Measurements from ENCODE around the gene HK1. TPM values are rescaled to one million over a fixed set of nuclear protein-coding genes. Genes with fewer than 3 reads are reported as not detected.

The HK1 gene
- total RNA-seq, 1 experiment from 2014 or later, result 102 TPM

DNA sequence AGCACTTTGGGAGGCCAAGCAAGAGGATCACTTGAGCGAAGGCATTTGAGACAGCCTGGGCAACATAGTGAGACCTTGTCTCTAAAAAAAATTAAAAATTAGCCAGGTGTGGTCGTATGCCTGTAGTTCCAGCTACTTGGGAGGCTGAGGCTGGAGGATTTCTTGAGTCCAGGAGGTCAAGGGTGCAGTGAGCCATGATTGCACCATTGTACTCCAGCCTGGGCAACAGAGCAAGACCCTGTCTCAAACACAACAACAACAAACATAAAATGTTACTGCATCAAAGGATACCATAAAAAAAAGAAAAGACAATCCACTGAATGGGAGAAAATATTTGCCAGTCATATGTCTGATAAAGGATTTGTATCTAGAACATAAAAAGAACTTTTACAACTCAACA, 77.9 kb downstream of the HK1 start:
- in situ Hi-C loops (cut with HindIII; ENCODE audit: low pct_unique_long_range_greater_than_20kb, low sequenced_read_pairs), result no loop called here
- DNase-seq (ENCODE audit: low read depth), result no peak

DNA sequence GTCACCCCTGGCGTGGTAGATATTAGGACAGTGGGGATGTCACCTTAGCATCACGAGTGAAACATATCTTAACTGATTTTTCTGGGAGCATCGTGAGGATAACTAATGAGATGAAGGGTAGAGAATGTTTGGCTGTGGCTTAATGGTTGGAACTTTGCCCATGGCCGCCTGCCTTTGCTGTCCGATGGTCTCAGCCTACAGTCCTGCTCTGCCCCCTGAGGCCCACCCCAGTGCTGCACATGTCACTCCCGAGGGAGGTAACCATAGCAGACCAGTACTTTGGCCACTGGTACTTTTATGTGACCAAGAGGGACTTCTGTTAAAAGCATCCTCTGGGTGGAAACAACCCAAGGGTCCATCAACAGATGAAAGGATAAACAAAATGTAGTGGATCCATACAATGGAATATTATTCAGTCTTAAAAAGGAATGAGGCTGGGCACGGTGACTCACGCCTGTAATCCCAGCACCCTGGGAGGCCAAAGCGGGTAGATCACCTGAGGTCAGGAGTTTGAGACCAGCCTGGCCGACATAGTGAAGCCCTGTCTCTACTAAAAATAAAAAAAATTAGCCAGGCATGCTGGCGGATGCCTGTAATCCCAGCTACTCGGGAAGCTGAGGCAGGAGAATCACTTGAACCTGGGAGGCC, 80.0 kb downstream of the HK1 start:
- no peak for DNase-seq (ENCODE audit: low read depth)
- in situ Hi-C loops (cut with HindIII; ENCODE audit: low pct_unique_long_range_greater_than_20kb, low sequenced_read_pairs), result no loop called here

DNA sequence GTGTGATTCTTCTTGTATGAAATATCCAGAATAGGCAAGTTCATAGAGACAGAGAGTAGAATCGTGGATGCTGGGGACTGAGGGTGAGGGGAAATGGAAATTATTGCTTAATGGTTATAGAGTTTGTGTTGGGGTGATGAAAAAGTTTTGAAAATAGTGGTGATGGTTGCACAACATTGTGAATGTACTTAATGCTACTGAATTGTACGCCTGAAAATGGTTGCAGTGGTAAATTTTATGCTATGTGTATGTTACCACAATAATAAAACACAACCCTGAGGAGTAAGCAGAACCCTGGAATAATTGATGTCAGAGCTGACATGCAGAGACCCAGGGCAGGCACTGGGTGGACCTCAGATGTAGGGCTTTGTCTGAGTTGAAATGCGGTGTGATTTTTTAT, 80.9 kb downstream of the HK1 start:
- no peak for DNase-seq (ENCODE audit: low read depth)
- in situ Hi-C loops (cut with HindIII; ENCODE audit: low pct_unique_long_range_greater_than_20kb, low sequenced_read_pairs), result no loop called here

DNA sequence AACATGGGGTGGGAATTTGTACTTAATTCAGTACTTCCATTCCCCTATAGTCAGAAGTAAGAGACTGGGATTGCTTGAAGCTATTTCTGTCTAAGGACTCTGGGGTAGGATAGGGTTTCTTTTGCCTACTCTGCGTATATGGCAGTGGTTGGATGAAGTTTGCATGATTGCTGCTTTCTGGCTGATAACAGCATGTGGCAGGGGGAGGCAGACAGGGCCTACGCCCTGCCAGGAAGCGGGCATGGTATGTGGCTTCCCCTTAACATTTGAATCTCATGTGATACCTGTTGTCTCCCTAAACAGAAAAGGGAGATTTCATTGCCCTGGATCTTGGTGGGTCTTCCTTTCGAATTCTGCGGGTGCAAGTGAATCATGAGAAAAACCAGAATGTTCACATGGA, 81.3 kb downstream of the HK1 start:
- no peak for DNase-seq (ENCODE audit: low read depth)
- in situ Hi-C loops (cut with HindIII; ENCODE audit: low pct_unique_long_range_greater_than_20kb, low sequenced_read_pairs), result no loop called here

DNA sequence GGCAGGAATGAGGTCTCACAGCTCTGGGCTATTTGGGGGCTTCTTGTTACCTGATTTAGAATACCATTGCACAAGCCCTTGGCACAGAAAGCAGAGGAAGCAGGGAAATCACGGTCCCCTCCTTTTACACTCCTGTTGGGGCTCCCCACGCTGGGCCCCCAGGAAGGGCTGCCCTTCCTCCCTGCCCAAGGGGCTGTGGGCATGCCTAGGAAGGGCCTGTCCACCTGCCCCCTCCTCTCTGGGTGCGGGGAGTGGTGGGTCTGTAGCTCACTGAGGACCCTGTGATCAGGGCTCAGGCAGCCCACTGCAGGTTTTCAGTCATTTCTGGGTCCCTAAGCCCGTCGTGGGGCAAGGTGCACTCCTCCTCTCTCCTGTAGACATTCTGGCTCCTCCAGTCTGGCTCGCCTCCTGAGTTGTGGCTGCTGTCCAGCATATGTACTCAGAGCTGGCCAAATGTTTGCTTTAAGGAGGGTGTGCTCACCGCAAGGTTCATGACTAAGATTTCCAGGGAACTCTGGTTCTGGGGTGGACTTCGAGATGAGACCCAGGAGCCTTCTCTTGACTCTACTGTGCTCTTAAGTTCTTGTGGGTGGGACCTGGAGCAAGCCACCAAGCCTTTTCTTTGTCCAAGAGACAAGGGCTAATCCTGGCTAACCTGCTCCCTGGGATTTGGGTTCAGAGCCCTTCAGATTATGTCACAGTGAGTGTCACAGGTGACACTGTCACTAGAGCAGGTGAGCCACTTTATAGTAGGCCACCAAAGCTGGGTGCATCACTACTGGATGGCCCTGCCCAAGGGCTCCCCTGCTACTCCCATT, 82.4 kb downstream of the HK1 start:
- peak; percentile 77 for DNase-seq (ENCODE audit: low read depth)
- in situ Hi-C loops (cut with HindIII; ENCODE audit: low pct_unique_long_range_greater_than_20kb, low sequenced_read_pairs), result no loop called here

DNA sequence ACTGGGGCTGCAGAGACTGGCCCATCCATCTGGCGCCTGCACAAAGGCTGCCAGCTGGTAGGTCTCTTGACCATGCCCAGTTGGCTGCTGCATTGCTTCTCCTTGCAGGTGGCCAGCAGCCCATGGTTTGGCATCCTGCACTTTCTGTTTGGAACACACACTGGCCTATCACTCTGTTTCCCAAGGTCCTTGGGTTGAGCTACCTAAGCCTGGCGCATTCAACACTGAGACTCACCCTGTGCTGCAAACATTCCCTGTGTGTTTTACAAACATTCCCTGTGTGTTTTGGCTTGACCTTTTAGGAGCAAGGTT, 83.0 kb downstream of the HK1 start:
- no peak for DNase-seq (ENCODE audit: low read depth)
- in situ Hi-C loops (cut with HindIII; ENCODE audit: low pct_unique_long_range_greater_than_20kb, low sequenced_read_pairs), result no loop called here

DNA sequence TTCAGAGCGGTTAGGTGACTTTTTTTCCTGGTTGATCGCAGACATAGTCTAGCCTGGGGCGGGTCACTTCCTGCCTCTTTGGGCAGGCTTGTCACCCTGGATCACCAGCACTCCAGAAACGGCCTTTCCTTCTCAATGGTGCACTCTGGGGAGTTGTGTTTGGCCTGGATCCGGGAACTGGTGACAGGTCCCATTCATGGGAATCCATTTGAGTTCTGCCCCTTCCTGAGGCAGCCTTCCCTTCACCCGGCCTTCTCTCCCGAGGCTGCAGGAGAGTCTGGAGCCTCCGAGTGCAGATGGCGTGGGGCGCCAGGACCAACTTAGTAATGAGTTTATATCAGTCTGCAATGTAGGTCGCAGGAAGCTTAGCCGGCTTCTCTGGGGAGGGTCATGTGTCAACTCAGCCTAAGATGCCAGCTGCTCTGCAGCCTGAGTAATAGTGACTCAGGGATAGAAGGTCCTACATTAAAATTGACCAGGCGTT, 84.2 kb downstream of the HK1 start:
- in situ Hi-C loops (cut with HindIII; ENCODE audit: low pct_unique_long_range_greater_than_20kb, low sequenced_read_pairs), result no loop called here
- peak; percentile 45 for DNase-seq (ENCODE audit: low read depth)

DNA sequence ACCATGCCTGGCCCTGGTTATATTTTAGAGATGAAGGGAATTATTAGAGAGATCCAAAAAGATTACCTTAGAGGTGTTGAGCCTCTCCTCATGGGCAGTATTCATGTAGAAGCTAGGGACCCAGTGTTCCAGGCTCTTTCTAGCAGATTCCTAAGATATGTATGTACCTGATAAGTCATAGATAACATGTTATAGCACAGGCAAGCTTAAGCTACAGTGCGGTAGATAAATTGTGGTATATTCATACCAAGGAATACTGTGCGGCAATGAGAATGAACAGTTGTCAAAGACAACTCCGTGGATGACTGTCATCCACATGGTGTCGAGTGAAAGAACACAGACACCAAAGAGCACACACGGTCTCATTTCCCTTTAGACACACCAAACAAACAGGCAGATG, 85.4 kb downstream of the HK1 start:
- in situ Hi-C loops (cut with HindIII; ENCODE audit: low pct_unique_long_range_greater_than_20kb, low sequenced_read_pairs), result no loop called here
- no peak for DNase-seq (ENCODE audit: low read depth)

DNA sequence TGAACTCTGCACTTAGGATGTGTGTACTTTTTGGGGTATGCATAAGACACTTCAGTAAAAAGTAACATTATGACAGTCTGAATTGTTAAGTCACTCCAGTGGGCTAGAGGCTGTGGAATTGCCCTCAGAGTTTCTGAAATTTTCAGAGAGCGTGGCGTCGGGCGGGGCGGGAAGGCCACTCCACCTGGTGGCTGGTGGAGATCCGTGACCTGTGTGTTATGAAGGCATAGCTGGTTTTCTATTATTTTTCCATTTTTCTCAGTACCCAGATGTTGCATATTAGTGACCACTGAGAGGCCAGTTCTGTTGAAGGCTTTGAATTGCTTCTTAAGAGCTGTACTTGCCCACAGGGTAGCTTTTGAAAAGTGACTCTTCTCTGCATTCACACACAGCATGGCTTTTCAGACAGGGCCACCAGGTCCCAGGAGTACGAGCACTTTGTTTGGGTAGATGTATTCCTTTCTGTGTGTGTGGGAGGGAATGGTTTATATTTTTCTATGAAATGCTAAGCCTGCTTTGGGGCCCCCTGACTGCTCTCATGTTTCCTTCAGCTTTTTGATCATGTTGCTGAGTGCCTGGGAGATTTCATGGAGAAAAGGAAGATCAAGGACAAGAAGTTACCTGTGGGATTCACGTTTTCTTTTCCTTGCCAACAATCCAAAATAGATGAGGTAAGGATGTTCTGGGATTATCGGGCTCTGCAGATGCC, 86.1 kb downstream of the HK1 start:
- DNase-seq (ENCODE audit: low read depth), result no peak

DNA sequence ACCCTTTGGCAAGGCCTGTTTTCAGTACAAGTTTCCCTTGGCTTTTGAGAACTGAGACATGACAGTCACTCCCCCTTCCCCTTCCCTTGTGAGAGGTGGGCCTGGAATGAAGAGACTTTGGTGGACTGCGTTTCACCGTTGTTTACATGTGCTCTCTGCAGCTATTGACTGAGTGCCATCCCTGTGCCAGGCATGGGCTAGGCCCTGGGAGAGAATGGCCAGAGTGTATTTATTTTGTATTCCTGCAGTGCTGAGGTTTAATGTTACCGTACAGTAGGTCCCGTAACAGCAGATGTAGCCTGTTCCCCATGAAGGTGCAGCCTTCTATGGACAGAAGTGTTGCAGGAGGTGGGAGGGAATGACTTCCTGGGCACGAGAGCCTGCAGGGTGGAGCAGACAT, 88.4 kb downstream of the HK1 start:
- in situ Hi-C loops (cut with HindIII; ENCODE audit: low pct_unique_long_range_greater_than_20kb, low sequenced_read_pairs), result no loop called here
- DNase-seq (ENCODE audit: low read depth), result no peak

More for the DNA sequence above, 86.1 kb downstream of the HK1 start:
- in situ Hi-C loops (cut with HindIII; ENCODE audit: low pct_unique_long_range_greater_than_20kb, low sequenced_read_pairs), result no loop called here

DNA sequence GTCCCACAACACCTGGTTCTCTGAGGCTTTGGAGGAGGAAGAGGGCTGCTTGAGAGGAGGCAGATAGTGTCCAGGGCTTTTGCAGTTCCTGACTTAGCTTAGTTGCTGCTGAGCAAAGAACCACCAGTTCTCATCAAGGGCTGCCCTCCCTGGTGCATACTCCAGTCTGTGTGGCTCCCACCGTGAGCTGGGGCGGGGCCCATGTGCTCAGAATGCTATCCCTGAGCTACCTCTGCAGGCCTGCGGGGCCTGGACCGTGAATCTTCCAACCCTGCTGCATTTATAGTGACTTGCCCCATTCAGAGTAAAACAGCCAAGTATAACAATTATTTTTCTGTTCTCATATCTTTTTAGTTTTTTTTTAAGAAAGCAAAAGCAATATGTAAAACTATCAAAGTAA, 89.2 kb downstream of the HK1 start:
- in situ Hi-C loops (cut with HindIII; ENCODE audit: low pct_unique_long_range_greater_than_20kb, low sequenced_read_pairs), result no loop called here
- no peak for DNase-seq (ENCODE audit: low read depth)

DNA sequence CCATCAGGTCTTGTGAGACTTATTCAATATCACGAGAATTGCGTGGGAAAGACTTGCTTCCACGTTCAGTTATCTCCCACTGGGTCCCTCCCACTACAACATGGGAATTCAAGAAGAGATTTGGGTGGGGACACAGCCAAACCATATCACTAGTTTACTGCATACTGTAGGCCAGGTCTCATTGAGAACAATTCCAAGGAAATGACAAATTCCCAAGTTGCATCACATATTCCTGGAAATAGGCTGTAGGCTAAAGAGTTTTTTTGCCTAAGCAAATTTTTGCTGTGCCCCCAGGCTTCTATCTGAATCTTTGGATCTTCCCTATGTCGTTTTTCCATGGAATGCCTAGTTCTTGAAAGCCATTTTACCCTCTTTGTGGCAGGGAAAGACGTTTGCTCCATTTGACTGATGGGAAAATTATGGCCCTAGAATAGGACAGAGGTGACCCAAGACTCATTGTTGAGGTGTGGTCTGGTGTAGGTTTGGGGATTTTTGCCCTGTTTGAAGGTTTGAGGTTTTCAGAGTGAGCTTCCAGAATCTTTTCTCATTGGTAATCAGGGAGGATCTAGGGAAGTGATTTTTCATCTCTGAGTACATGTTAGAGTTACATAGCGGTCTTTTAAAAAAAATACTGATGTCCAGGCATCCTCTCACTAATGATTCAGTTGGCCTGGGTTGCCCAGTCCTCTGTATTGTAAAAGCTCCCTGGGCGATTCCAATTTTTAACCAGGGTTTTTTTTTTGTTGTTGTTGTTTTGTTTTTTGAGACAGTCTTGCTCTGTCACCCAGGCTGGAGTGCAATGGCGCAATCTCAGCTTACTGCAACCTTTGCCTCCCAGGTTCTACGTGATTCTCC, 94.1 kb downstream of the HK1 start:
- no peak for DNase-seq (ENCODE audit: low read depth)
- in situ Hi-C loops (cut with HindIII; ENCODE audit: low pct_unique_long_range_greater_than_20kb, low sequenced_read_pairs), result no loop called here

DNA sequence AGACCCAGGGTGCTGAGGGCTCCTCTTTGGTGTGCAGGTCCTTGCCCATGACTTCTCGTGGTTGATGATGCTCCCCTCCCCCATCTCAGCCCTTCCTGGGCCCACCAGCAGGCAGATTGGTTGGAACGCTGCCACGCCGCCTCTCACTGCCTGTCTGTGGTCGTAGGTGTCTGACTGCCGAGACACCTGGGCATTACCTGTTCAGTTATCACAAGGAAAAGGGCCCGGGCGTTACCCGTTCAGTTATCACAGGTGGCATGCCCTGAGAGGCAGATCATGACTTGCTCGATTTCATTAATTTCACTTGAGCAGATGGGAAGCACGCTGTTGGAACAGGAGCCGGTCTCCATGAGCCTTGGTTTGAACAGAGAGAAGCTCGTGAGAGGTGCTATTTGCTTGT, 95.9 kb downstream of the HK1 start:
- in situ Hi-C loops (cut with HindIII; ENCODE audit: low pct_unique_long_range_greater_than_20kb, low sequenced_read_pairs), result no loop called here
- DNase-seq (ENCODE audit: low read depth), result no peak

DNA sequence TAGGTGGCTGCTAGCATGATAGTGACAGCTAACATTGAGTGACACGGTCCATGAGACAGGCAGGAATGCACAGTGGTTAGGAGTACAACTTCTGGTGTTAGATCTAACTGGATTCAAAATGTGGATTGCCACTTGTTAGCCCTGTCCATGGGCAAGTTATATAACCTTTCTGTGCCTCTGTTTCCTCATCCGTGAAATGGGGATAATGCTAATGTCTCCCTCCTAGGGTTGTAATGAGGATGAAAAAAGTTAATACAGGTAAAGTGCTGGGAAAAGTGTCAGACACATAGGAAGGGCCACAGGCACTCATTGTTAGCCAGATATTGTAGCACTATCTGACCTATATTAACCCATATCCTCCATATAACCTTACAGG, 96.6 kb downstream of the HK1 start:
- in situ Hi-C loops (cut with HindIII; ENCODE audit: low pct_unique_long_range_greater_than_20kb, low sequenced_read_pairs), result no loop called here
- no peak for DNase-seq (ENCODE audit: low read depth)

DNA sequence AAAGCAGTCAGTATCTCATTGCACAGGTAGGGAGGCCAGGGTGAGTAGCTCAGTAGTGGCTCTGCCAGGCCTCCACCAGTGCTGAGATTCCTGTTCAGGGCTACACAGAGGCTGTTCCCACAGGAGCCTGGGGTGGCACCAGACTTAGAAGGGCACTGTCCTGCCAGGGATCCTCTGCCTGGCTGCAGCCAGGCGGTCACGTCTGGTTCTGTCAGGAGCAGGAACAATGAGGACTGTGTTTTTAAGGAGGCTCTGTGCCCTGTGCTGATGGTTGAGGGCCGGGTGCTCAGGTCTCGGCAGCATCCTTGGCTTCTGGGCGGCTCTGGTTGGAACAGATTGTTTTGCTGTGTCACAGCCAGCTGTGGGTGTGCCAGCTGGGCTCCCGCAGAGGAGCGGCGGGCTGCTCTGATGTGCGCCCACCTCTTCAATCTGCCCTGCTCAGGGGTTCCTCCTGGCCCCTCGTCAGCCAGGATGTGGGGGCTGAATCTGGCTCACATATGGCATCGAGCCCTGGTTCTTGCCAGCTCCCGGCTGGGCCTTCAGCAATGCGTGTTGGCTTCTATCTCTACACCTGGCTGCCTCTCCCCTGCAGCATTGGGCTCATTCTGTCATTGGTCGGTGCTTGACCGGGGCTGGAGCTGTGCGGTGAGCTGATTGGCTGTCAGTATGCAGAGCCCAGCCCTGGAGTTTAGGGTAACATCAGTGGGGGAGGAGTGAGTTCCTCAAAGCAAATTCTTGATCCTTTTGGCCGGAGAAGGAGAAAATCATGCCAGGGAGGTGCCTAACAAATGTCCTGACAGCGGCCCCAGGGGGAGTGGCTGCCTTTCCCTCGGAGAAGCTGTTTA, 97.2 kb downstream of the HK1 start:
- in situ Hi-C loops (cut with HindIII; ENCODE audit: low pct_unique_long_range_greater_than_20kb, low sequenced_read_pairs), result no loop called here

DNA sequence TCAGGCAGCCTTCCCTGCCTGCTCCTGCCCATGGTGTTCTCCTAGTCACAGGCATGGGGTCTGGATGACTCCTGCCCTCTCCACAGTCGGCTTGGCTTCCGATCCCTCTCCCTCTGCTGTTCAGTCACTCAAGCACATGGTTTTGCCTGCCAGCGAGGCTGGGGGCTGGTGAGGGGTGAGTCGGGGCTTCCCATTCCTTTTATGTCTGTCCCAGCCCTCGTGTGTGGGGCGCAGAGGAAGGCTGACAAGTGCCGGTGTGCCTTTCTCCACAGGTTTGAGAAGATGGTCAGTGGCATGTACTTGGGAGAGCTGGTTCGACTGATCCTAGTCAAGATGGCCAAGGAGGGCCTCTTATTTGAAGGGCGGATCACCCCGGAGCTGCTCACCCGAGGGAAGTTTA, 98.4 kb downstream of the HK1 start:
- DNase-seq (ENCODE audit: low read depth), result no peak
- in situ Hi-C loops (cut with HindIII; ENCODE audit: low pct_unique_long_range_greater_than_20kb, low sequenced_read_pairs), result no loop called here

More for the DNA sequence above, 97.2 kb downstream of the HK1 start:
- peak; percentile 32 for DNase-seq (ENCODE audit: low read depth)

DNA sequence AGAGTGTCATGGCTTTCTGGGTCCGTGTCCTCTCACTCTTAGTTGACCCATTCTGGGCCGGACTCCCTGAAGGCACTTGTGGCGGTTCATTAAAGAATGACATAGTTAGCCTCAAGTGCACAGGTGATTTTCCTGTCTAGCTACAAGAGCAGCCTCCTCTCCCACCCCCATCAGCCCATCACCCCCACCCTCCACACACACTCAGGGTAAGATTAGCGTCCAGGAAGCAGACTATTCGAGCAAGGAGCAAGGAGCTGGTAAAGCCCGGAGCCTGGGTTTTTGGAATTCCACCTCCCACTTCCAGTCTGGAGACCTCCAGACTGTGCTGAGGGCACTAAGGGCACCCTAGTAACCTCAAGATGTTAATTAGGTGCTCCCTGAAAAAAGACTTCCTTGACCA, 98.9 kb downstream of the HK1 start:
- in situ Hi-C loops (cut with HindIII; ENCODE audit: low pct_unique_long_range_greater_than_20kb, low sequenced_read_pairs), result no loop called here
- no peak for DNase-seq (ENCODE audit: low read depth)

DNA sequence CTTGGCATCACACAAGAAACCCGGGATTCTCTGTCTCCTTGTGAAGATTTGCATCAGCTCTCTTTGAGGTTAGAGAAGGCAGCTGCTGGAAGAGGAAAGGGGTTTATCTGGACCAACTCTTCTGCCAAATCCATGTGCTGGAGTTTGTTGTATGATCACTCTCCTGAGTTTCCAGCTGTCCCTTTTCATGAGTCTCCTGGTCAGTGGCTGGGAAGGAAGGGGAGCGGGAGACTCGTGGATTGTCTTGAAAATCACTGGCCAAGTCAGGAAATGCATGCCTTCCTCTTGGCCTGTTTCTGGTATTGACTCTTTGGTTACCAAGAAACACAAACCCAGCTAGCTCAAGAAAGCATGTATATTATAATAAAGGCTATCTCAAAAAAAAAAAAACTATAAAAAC, 99.6 kb downstream of the HK1 start:
- in situ Hi-C loops (cut with HindIII; ENCODE audit: low pct_unique_long_range_greater_than_20kb, low sequenced_read_pairs), result no loop called here
- DNase-seq (ENCODE audit: low read depth), result no peak

Data from Caki2 (cell line).